IMR-90 (cell line): ENCODE data around the gene KLHL29. TPM values are rescaled to one million over a fixed set of nuclear protein-coding genes. Genes with fewer than 3 reads are reported as not detected.

Experiments
- ATAC-seq: fragments of 200-7000 bp; cut with Tn5 transposase; 2 replicates; pipeline ENCODE4 v1.9.1; 2020; ENCODE audit warnings: low read depth, mild to moderate bottlenecking, moderate library complexity
- BruUV-seq: library from RNA; stranded (reverse); fragments of 400-500 nt; replicated peaks from 2 replicates; lab custom pipeline; 2021; lab: Mats Ljungman, UMichigan
- CTCF ChIA-PET: fragments of 300-600 bp; formaldehyde crosslinking; extraction: SDS; loops from one replicate; lab custom pipeline; 2021; ENCODE audit warnings: antibody characterized with exemption; lab: Yijun Ruan, JAX
- POLR2A ChIA-PET: fragments of 300-600 bp; sonication (Branson Sonifier 250); formaldehyde crosslinking; loops from one replicate; lab custom pipeline; 2022; ENCODE audit warnings: antibody characterized with exemption; ENCODE audit not compliant: unreplicated experiment; lab: Charles Lee
- DNase-seq: peaks from one replicate; pipeline ENCODE4 v3.0.0; 2013
- H2AFZ ChIP-seq: replicated peaks from 2 replicates; pipeline ENCODE3; 2013; ENCODE audit warnings: low read length, mild to moderate bottlenecking; ENCODE audit not compliant: poor library complexity
- H2AK5ac ChIP-seq: 2 replicates; pipeline ENCODE4 v1.6.1; 2013; ENCODE audit warnings: low read depth, low read length, inconsistent platforms
- H2AK9ac ChIP-seq: replicated peaks from 2 replicates; pipeline ENCODE3; 2013; ENCODE audit warnings: mild to moderate bottlenecking, low read depth, low read length, moderate library complexity; ENCODE audit not compliant: poor library complexity
- H2BK120ac ChIP-seq: 2 replicates; pipeline ENCODE4 v1.6.1; 2013; ENCODE audit warnings: low read depth, low read length, inconsistent platforms
- H2BK15ac ChIP-seq: 3 replicates; pipeline ENCODE4 v1.6.1; 2013; ENCODE audit warnings: low read depth, low read length, inconsistent platforms
- H2BK20ac ChIP-seq: 2 replicates; pipeline ENCODE4 v1.6.1; 2013; ENCODE audit warnings: low read depth, mild to moderate bottlenecking, inconsistent platforms, low read length, moderate library complexity
- H2BK5ac ChIP-seq: 2 replicates; pipeline ENCODE4 v1.6.1; 2013; ENCODE audit warnings: mild to moderate bottlenecking, low read depth, low read length, inconsistent platforms; ENCODE audit not compliant: poor library complexity, severe bottlenecking
- H3K14ac ChIP-seq: replicated peaks from 2 replicates; pipeline ENCODE4 v1.6.1; 2013; ENCODE audit warnings: low read depth, low read length, inconsistent platforms
- H3K18ac ChIP-seq: 2 replicates; pipeline ENCODE4 v1.6.1; 2013; ENCODE audit warnings: low read depth, low read length, control low read depth
- H3K23ac ChIP-seq: 2 replicates; pipeline ENCODE4 v1.6.1; 2013; ENCODE audit warnings: low read depth, low read length, inconsistent platforms
- H3K27ac ChIP-seq: 2 replicates; pipeline ENCODE4 v1.5.1; 2013; ENCODE audit warnings: mild to moderate bottlenecking, control low read depth, low read length; ENCODE audit not compliant: insufficient read depth
- H3K27me3 ChIP-seq: 2 replicates; pipeline ENCODE4 v1.6.1; 2013; ENCODE audit warnings: low read length; ENCODE audit not compliant: control insufficient read depth, insufficient read depth
- H3K36me3 ChIP-seq: 2 replicates; pipeline ENCODE4 v1.6.1; 2013; ENCODE audit warnings: low read length, mixed read lengths; ENCODE audit not compliant: control insufficient read depth, insufficient read depth
- H3K4ac ChIP-seq: 2 replicates; pipeline ENCODE4 v1.6.1; 2013; ENCODE audit warnings: low read depth, low read length, inconsistent platforms
- H3K4me1 ChIP-seq: 2 replicates; pipeline ENCODE4 v1.6.1; 2013; ENCODE audit warnings: low read length, mixed read lengths; ENCODE audit not compliant: control insufficient read depth, insufficient read depth
- H3K4me2 ChIP-seq: 2 replicates; pipeline ENCODE4 v1.6.1; 2013; ENCODE audit warnings: low read depth, mild to moderate bottlenecking, control low read depth, low read length, moderate library complexity
- H3K4me3 ChIP-seq: 2 replicates; pipeline ENCODE4 v1.5.1; 2013; ENCODE audit warnings: low read depth, mild to moderate bottlenecking, control low read depth, low read length, moderate library complexity; ENCODE audit not compliant: insufficient read depth
- H3K56ac ChIP-seq: 2 replicates; pipeline ENCODE4 v1.6.1; 2013; ENCODE audit warnings: low read length, inconsistent platforms; ENCODE audit not compliant: insufficient read depth; ENCODE audit errors: extremely low read depth
- H3K79me1 ChIP-seq, 2 experiments: 2 replicates each; pipeline ENCODE4 v1.6.1; 2013; ENCODE audit warnings: low read length in 2 of 2, inconsistent platforms in 1 of 2, low read depth in 1 of 2
- H3K9ac ChIP-seq: 2 replicates; pipeline ENCODE4 v1.6.1; 2013; ENCODE audit warnings: low read depth, low read length, control low read depth
- H3K9me1 ChIP-seq: 2 replicates; pipeline ENCODE4 v1.6.1; 2013; ENCODE audit warnings: low read length, inconsistent platforms; ENCODE audit not compliant: insufficient read depth
- H3K9me3 ChIP-seq: 2 replicates; pipeline ENCODE4 v1.6.1; 2013; ENCODE audit warnings: low read length; ENCODE audit not compliant: control insufficient read depth, insufficient read depth
- H4K20me1 ChIP-seq: 2 replicates; pipeline ENCODE4 v1.6.1; 2013; ENCODE audit warnings: low read length, inconsistent platforms; ENCODE audit not compliant: insufficient read depth
- H4K5ac ChIP-seq: 2 replicates; pipeline ENCODE4 v1.6.1; 2013; ENCODE audit warnings: mild to moderate bottlenecking, low read depth, low read length, control low read depth
- H4K8ac ChIP-seq, 2 experiments: 2 replicates each; pipeline ENCODE4 v1.6.1; 2013; ENCODE audit warnings: low read depth in 2 of 2, low read length in 2 of 2, control low read depth in 1 of 2, inconsistent platforms in 1 of 2
- H4K91ac ChIP-seq: 2 replicates; pipeline ENCODE4 v1.6.1; 2013; ENCODE audit warnings: low read depth, low read length, inconsistent platforms; ENCODE audit not compliant: insufficient read depth
- CHD1 ChIP-seq: IDR thresholded peaks from 2 replicates; pipeline ENCODE4 v1.6.1; 2012; ENCODE audit warnings: low read depth, low read length, improper control_type of control experiment
- CTCF ChIP-seq: conservative IDR thresholded peaks from 2 replicates; pipeline ENCODE4 v1.5.1; 2012; ENCODE audit warnings: mild to moderate bottlenecking, low read depth, low read length, improper control_type of control experiment
- MAZ ChIP-seq: IDR thresholded peaks from 2 replicates; pipeline ENCODE4 v1.6.1; 2012; ENCODE audit warnings: low read depth, mild to moderate bottlenecking, low read length, improper control_type of control experiment, moderate library complexity, borderline replicate concordance
- MXI1 ChIP-seq: IDR thresholded peaks from 2 replicates; pipeline ENCODE4 v1.6.1; 2012; ENCODE audit warnings: low read depth, mild to moderate bottlenecking, low read length, moderate library complexity, borderline replicate concordance
- POLR2A ChIP-seq: IDR thresholded peaks from 2 replicates; pipeline ENCODE4 v1.6.1; 2012; ENCODE audit warnings: mild to moderate bottlenecking, low read depth, low read length
- RCOR1 ChIP-seq: IDR thresholded peaks from 2 replicates; pipeline ENCODE4 v1.6.1; 2012; ENCODE audit warnings: mild to moderate bottlenecking, low read length, improper control_type of control experiment; ENCODE audit not compliant: insufficient replicate concordance
- RFX5 ChIP-seq: IDR thresholded peaks from 2 replicates; pipeline ENCODE4 v1.8.0; 2012; ENCODE audit warnings: low read depth, mild to moderate bottlenecking, low read length, moderate library complexity
- WGBS, 2 experiments: methylation state at CpG; one replicate each; pipeline versions ENCODE4 v1.1.5 to v1.1.7; 2013; ENCODE audit warnings: missing lambda C conversion rate in 2 of 2; ENCODE audit not compliant: insufficient read length in 1 of 2; ENCODE audit errors: extremely low coverage in 2 of 2; 5-methylcytosine and 5-hydroxymethylcytosine counted together
- dilution Hi-C: fragments of 300-500 bp; cut with HindIII; formaldehyde crosslinking; loops from one replicate; pipeline ENCODE4 v1.14.3; 2018; ENCODE audit warnings: low sequenced_read_pairs; ENCODE audit not compliant: unreplicated experiment
- in situ Hi-C: fragments of 300-500 bp; cut with MboI; formaldehyde crosslinking; loops from 3 replicates; pipeline ENCODE4 v1.14.3; 2019; ENCODE audit warnings: low sequenced_read_pairs, inconsistent platforms, mixed read lengths
- intact Hi-C: fragments of 100-400 bp; cut with micrococcal nuclease; formaldehyde crosslinking; loops from 2 replicates; pipeline ENCODE4 v1.10.0; 2022
- polyA plus RNA-seq, 3 experiments: library from polyadenylated mRNA; depleted of rRNA; stranded (reverse); fragments of >200 nt; gene quantifications; 2 replicates each; pipeline ENCODE4 v1.2.3, GENCODE V29; 2012; ENCODE audit warnings: low replicate concordance in 1 of 3
- total RNA-seq: library from RNA; depleted of rRNA; stranded (reverse); fragments of >200 nt; gene quantifications from 2 replicates; pipeline ENCODE4 v1.2.3, GENCODE V29; 2012
- TF ChIP-seq, protein P1 (sequence below): fragments of 150-350 bp; IDR thresholded peaks from 2 replicates; pipeline ENCODE4 v1.6.1; 2016; ENCODE audit warnings: low read depth, mild to moderate bottlenecking, low read length, moderate library complexity, borderline replicate concordance
- TF ChIP-seq, protein P2 (sequence below): fragments of 150-350 bp; IDR thresholded peaks from 2 replicates; pipeline ENCODE4 v1.6.1; 2017; ENCODE audit warnings: mild to moderate bottlenecking, antibody characterized with exemption, low read length, low read depth

Gene KLHL29
- total and polyA plus RNA-seq, 2 of the 4 experiments (the other 2 are of a cell fraction) = 2.0 to 8.0 TPM

DNA sequence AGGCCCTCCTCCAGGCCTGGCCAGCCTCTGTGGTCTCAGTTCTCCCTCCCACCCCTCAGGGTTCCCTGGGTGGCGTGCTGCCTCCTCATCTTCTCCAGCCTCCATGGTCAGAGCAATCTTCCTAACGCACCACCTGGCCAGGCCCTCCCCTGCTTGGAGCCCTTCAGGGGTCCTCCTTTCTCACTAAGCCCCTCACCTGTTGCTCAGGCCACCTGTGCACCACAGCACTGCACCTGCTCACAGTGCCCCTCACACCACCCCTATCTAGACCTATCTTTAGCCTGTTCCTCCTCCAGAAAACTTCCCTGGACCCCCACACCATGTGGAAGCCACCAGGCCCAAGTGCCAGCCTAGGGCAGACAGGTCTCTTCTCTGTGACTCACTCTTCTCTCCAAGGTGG lies 274.8 kb downstream of the KLHL29 start:
- Histone ChIP-seq H4K91ac (no peak overlapping the region), H2AK5ac (no peak overlapping the region), H2BK120ac (no peak overlapping the region), H3K9me1 (no peaks in the 10 kb centered on the region; the same call in 1 of the 2 replicates), H3K36me3 (no peaks in the 10 kb centered on the region), H3K9me3 (no peaks in the 10 kb centered on the region), H3K79me1 (no peaks in the 10 kb centered on the region), H3K4me2 (no peak overlapping the region), H4K5ac (no peak overlapping the region), H3K27ac (no peak overlapping the region), H3K14ac (no peak overlapping the region), H4K20me1 (no peaks in the 10 kb centered on the region), H4K8ac (no peak overlapping the region), H3K4me3 (no peak overlapping the region), H2BK5ac (no peak overlapping the region), H3K23ac (no peak overlapping the region), H3K18ac (no peak overlapping the region), H3K4me1 (no peaks in the 10 kb centered on the region; the same call in 1 of the 2 replicates), H3K9ac (no peak overlapping the region), H3K4ac (no peak overlapping the region), H2BK15ac (no peak overlapping the region), H2AFZ (no peak overlapping the region), H2BK20ac (no peak overlapping the region), H2AK9ac (no peak overlapping the region), H3K56ac (no peak overlapping the region), H3K27me3 (no peaks in the 10 kb centered on the region)
- no peak for DNase-seq
- WGBS, 2 experiments = no CpG with 5 or more reads among the region's 2 CpGs
- ChIA-PET POLR2A (no interaction called here), CTCF (no interaction called here)
- dilution Hi-C loops = no loop called here
- in situ Hi-C loops = no loop called here
- intact Hi-C loops = no loop called here
- no peak for ATAC-seq
- no TSS peak for BruUV-seq
- TF ChIP-seq MXI1 = no peak
- TF ChIP-seq, protein P1, sequence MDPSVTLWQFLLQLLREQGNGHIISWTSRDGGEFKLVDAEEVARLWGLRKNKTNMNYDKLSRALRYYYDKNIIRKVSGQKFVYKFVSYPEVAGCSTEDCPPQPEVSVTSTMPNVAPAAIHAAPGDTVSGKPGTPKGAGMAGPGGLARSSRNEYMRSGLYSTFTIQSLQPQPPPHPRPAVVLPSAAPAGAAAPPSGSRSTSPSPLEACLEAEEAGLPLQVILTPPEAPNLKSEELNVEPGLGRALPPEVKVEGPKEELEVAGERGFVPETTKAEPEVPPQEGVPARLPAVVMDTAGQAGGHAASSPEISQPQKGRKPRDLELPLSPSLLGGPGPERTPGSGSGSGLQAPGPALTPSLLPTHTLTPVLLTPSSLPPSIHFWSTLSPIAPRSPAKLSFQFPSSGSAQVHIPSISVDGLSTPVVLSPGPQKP = no peak
- no peak for TF ChIP-seq MAZ
- TF ChIP-seq, protein P2, sequence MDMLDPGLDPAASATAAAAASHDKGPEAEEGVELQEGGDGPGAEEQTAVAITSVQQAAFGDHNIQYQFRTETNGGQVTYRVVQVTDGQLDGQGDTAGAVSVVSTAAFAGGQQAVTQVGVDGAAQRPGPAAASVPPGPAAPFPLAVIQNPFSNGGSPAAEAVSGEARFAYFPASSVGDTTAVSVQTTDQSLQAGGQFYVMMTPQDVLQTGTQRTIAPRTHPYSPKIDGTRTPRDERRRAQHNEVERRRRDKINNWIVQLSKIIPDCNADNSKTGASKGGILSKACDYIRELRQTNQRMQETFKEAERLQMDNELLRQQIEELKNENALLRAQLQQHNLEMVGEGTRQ = no peak
- no peak for TF ChIP-seq CTCF
- TF ChIP-seq RCOR1 = no peak
- TF ChIP-seq RFX5 = no peak
- TF ChIP-seq CHD1 = no peak
- TF ChIP-seq POLR2A = no peak
